Trophoblast cell (in vitro differentiated cells and primary cell): Measurements from ENCODE around the gene DHX57.

ENCODE experiments used
- DNase-seq, 2 donors: peaks; one replicate each; pipeline ENCODE4 v3.0.0-alpha.2; 2016
- H2AFZ ChIP-seq: 2 replicates; pipeline ENCODE4 v1.6.1; 2013; ENCODE audit warnings: low read length, moderate library complexity, mild to moderate bottlenecking; ENCODE audit not compliant: insufficient read depth, poor library complexity
- H2AK5ac ChIP-seq: 2 replicates; pipeline ENCODE4 v1.6.1; 2013; ENCODE audit warnings: mild to moderate bottlenecking, low read length
- H2BK120ac ChIP-seq: 2 replicates; pipeline ENCODE4 v1.6.1; 2013; ENCODE audit warnings: low read length, mild to moderate bottlenecking, moderate library complexity; ENCODE audit not compliant: insufficient read depth, poor library complexity
- H2BK12ac ChIP-seq: 2 replicates; pipeline ENCODE4 v1.6.1; 2013; ENCODE audit warnings: mild to moderate bottlenecking, low read length, moderate library complexity
- H2BK5ac ChIP-seq: 2 replicates; pipeline ENCODE4 v1.6.1; 2013; ENCODE audit warnings: low read length, low read depth, moderate library complexity, mild to moderate bottlenecking; ENCODE audit not compliant: poor library complexity
- H3K14ac ChIP-seq: 2 replicates; pipeline ENCODE4 v1.6.1; 2013; ENCODE audit warnings: mild to moderate bottlenecking, low read length
- H3K18ac ChIP-seq: 2 replicates; pipeline ENCODE4 v1.6.1; 2013; ENCODE audit warnings: mild to moderate bottlenecking, low read length
- H3K23ac ChIP-seq: 2 replicates; pipeline ENCODE4 v1.6.1; 2013; ENCODE audit warnings: low read length
- H3K27ac ChIP-seq: 2 replicates; pipeline ENCODE4 v1.5.1; 2013; ENCODE audit warnings: low read depth, mild to moderate bottlenecking, inconsistent platforms, low read length, moderate library complexity
- H3K27me3 ChIP-seq: 2 replicates; pipeline ENCODE4 v1.6.1; 2013; ENCODE audit warnings: inconsistent platforms, mild to moderate bottlenecking, low read length, moderate library complexity; ENCODE audit not compliant: insufficient read depth
- H3K36me3 ChIP-seq, 2 experiments: 1 replicate in 1 of 2; 2 replicates in 1 of 2; pipeline ENCODE4 v1.6.1; 2013; ENCODE audit warnings: low read length in 2 of 2, mild to moderate bottlenecking in 2 of 2, moderate library complexity in 1 of 2; ENCODE audit not compliant: insufficient read depth in 2 of 2, control insufficient read depth in 1 of 2
- H3K4ac ChIP-seq: 2 replicates; pipeline ENCODE4 v1.6.1; 2013; ENCODE audit warnings: low read depth, mild to moderate bottlenecking, low read length, moderate library complexity
- H3K4me1 ChIP-seq, 2 experiments: 1 replicate in 1 of 2; 2 replicates in 1 of 2; pipeline ENCODE4 v1.6.1; 2013; ENCODE audit warnings: low read length in 2 of 2, mild to moderate bottlenecking in 2 of 2, moderate library complexity in 1 of 2; ENCODE audit not compliant: insufficient read depth in 2 of 2, control insufficient read depth in 1 of 2
- H3K4me2 ChIP-seq: 2 replicates; pipeline ENCODE4 v1.6.1; 2013; ENCODE audit warnings: inconsistent platforms, mild to moderate bottlenecking, low read length, moderate library complexity
- H3K4me3 ChIP-seq: 2 replicates; pipeline ENCODE4 v1.5.1; 2013; ENCODE audit warnings: mild to moderate bottlenecking, low read depth, low read length, inconsistent platforms
- H3K79me1 ChIP-seq: one replicate; pipeline ENCODE4 v1.6.1; 2013; ENCODE audit warnings: low read length
- H3K79me2 ChIP-seq: 2 replicates; pipeline ENCODE4 v1.6.1; 2013; ENCODE audit warnings: low read length, mild to moderate bottlenecking; ENCODE audit not compliant: control insufficient read depth, insufficient read depth, poor library complexity
- H3K9ac ChIP-seq: 2 replicates; pipeline ENCODE4 v1.6.1; 2013; ENCODE audit warnings: mild to moderate bottlenecking, low read length
- H3K9me3 ChIP-seq: 2 replicates; pipeline ENCODE4 v1.6.1; 2013; ENCODE audit warnings: low read depth, mild to moderate bottlenecking, control low read depth, inconsistent platforms, low read length; ENCODE audit not compliant: insufficient read depth
- H4K12ac ChIP-seq: 2 replicates; pipeline ENCODE4 v1.6.1; 2013; ENCODE audit warnings: low read depth, mild to moderate bottlenecking, low read length, moderate library complexity
- H4K8ac ChIP-seq: 2 replicates; pipeline ENCODE4 v1.6.1; 2013; ENCODE audit warnings: low read depth, mild to moderate bottlenecking, low read length, moderate library complexity
- H4K91ac ChIP-seq: one replicate; pipeline ENCODE4 v1.6.1; 2013; ENCODE audit warnings: low read depth, mild to moderate bottlenecking, low read length, moderate library complexity
- WGBS: extraction: QIAGEN DNeasy Blood & Tissue Kit; methylation state at CpG from one replicate; pipeline ENCODE4 v1.1.7; 2013; ENCODE audit warnings: missing lambda C conversion rate; ENCODE audit not compliant: insufficient read length, insufficient coverage; ENCODE audit errors: extremely low coverage; 5-methylcytosine and 5-hydroxymethylcytosine counted together

Gene DHX57

DNA sequence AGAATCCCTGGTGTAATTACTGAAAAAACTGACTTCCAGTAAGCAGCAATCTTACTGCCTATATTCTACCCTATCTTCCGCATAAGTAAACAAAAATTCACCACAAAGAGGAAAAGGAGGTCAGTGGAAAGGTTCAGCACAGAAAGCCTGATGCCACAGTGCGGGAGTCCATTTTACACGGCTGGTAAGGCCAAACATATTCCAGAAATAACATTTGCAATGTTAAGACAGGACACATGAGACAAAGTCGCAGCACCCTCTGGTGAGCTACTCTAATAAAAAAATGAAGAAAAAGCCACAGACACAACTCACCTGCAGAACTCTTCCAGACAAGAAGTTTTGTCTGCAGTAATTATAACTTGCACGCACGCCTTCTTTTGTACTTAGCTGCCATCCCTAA, 57.2 kb downstream of the DHX57 start:
- DNase-seq, result no peak
- no peaks in the 10 kb centered on the region for H3K79me2 ChIP-seq
- WGBS, result no CpG with 5 or more reads among the region's 6 CpGs

DNA sequence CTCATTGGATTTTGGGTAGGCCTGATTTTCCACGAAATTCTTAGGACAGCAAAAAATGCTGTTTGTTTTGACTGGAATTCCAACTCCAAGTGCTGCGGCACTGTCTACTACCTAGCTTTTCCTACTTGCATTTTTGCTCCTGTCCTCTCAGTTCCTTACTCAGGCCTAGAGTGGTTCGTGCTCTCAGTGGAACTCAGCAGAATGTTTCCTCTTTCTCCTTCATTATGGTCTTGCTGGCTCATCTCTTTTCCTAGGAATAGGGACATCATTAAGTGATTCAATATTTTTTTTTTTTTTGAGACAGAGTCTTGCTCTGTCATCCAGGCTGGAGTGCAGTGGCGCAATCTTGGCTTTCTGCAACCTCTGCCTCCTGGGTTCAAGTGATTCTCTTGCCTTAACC, 59.8 kb downstream of the DHX57 start:
- H3K9ac ChIP-seq, result no peak overlapping the region
- no peaks in the 10 kb centered on the region for H3K27me3 ChIP-seq
- H2AFZ ChIP-seq, result no peak overlapping the region
- H4K91ac ChIP-seq, result no peak overlapping the region
- no peaks in the 10 kb centered on the region for H3K79me1 ChIP-seq
- no peaks in the 10 kb centered on the region for H3K4me1 ChIP-seq
- no peak overlapping the region for H3K4me2 ChIP-seq
- H3K79me2 ChIP-seq, result no peaks in the 10 kb centered on the region
- no peak overlapping the region for H2BK12ac ChIP-seq
- no peak overlapping the region for H4K8ac ChIP-seq
- no peak overlapping the region for H2BK5ac ChIP-seq
- H3K4me3 ChIP-seq, result no peak overlapping the region
- no peak overlapping the region for H3K23ac ChIP-seq
- H3K14ac ChIP-seq, result no peak overlapping the region
- WGBS, result no CpG with 5 or more reads among the region's 4 CpGs
- no peak overlapping the region for H3K27ac ChIP-seq
- H3K18ac ChIP-seq, result no peak overlapping the region
- no peak for DNase-seq
- no peak overlapping the region for H3K4ac ChIP-seq
- H2BK120ac ChIP-seq, result no peak overlapping the region
- no peak overlapping the region for H4K12ac ChIP-seq
- peaks cover 20% of the 10 kb centered on the region in 2 experiments for H3K36me3 ChIP-seq
- H2AK5ac ChIP-seq, result no peak overlapping the region
- no peaks in the 10 kb centered on the region for H3K9me3 ChIP-seq

More for the DNA sequence above, 57.2 kb downstream of the DHX57 start:
- H4K91ac ChIP-seq, result no peak overlapping the region
- no peak overlapping the region for H3K4me3 ChIP-seq
- H2BK5ac ChIP-seq, result no peak overlapping the region
- no peak overlapping the region for H2BK12ac ChIP-seq
- no peaks in the 10 kb centered on the region for H3K4me1 ChIP-seq
- no peak overlapping the region for H2AFZ ChIP-seq
- no peak overlapping the region for H3K14ac ChIP-seq
- no peak overlapping the region for H4K8ac ChIP-seq
- H3K4ac ChIP-seq, result no peak overlapping the region
- H3K4me2 ChIP-seq, result no peak overlapping the region
- H3K79me1 ChIP-seq, result no peaks in the 10 kb centered on the region
- no peak overlapping the region for H2BK120ac ChIP-seq
- H3K9ac ChIP-seq, result no peak overlapping the region
- no peaks in the 10 kb centered on the region for H3K27me3 ChIP-seq
- no peak overlapping the region for H3K18ac ChIP-seq
- no peak overlapping the region for H2AK5ac ChIP-seq
- no peak overlapping the region for H3K27ac ChIP-seq
- H3K9me3 ChIP-seq, result no peaks in the 10 kb centered on the region
- no peak overlapping the region for H3K23ac ChIP-seq
- H3K36me3 ChIP-seq, result peaks cover 14 to 19% of the 10 kb centered on the region in 2 experiments
- H4K12ac ChIP-seq, result no peak overlapping the region

GRCh38 chr2:38810488-38810887, 65.2 kb downstream of the DHX57 start:
- H3K4me2 ChIP-seq, result no peak overlapping the region
- H2BK5ac ChIP-seq, result no peak overlapping the region
- H2BK120ac ChIP-seq, result no peak overlapping the region
- H3K9ac ChIP-seq, result no peak overlapping the region
- H3K79me1 ChIP-seq, result no peaks in the 10 kb centered on the region
- no peak overlapping the region for H3K23ac ChIP-seq
- H2AK5ac ChIP-seq, result no peak overlapping the region
- H2BK12ac ChIP-seq, result no peak overlapping the region
- H2AFZ ChIP-seq, result no peak overlapping the region
- no peak overlapping the region for H3K18ac ChIP-seq
- no peak overlapping the region for H4K91ac ChIP-seq
- no peak overlapping the region for H3K4ac ChIP-seq
- no peak for DNase-seq
- no CpG with 5 or more reads among the region's 7 CpGs for WGBS
- H4K8ac ChIP-seq, result no peak overlapping the region
- no peak overlapping the region for H3K27ac ChIP-seq
- H3K27me3 ChIP-seq, result no peaks in the 10 kb centered on the region
- H3K4me3 ChIP-seq, result no peak overlapping the region
- no peaks in the 10 kb centered on the region for H3K9me3 ChIP-seq
- H3K79me2 ChIP-seq, result no peaks in the 10 kb centered on the region
- no peak overlapping the region for H3K14ac ChIP-seq
- peaks cover 0 to 2% of the 10 kb centered on the region in 2 experiments for H3K4me1 ChIP-seq
- peaks cover 16 to 17% of the 10 kb centered on the region in 2 experiments for H3K36me3 ChIP-seq
- no peak overlapping the region for H4K12ac ChIP-seq

DNA sequence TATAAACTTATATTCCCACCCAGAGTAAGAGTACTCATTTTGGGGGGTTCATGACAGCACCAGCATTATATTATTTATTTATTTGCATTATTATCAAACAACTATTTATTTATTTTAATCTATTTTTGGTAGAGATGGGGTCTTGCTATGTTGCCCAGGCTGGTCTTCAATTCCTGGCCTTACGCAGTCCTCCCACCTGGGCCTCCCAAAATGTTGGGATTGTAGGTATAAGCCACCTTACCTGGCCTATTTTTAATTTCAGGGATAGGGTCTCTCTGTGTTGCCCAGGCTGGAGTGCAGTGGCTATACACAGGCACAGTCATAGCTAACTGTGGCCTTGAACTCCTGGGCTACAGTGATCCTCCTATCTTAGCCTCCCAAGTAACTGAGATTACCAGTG, 67.1 kb downstream of the DHX57 start:
- Histone ChIP-seq H2BK5ac (no peak overlapping the region), H3K79me2 (no peaks in the 10 kb centered on the region), H4K8ac (no peak overlapping the region), H3K27ac (no peak overlapping the region), H3K27me3 (no peaks in the 10 kb centered on the region), H2AK5ac (no peak overlapping the region), H3K79me1 (no peaks in the 10 kb centered on the region), H2AFZ (no peak overlapping the region), H4K12ac (no peak overlapping the region), H3K14ac (no peak overlapping the region), H3K23ac (no peak overlapping the region), H3K4me2 (no peak overlapping the region), H3K9ac (no peak overlapping the region), H3K18ac (no peak overlapping the region), H2BK120ac (no peak overlapping the region), H3K9me3 (no peaks in the 10 kb centered on the region), H3K4me3 (no peak overlapping the region), H4K91ac (no peak overlapping the region), H3K4me1 (peaks cover 0 to 2% of the 10 kb centered on the region in 2 experiments), H3K36me3 (peaks cover 16 to 17% of the 10 kb centered on the region in 2 experiments), H2BK12ac (no peak overlapping the region), H3K4ac (no peak overlapping the region)
- no peak for DNase-seq
- WGBS, result no CpG with 5 or more reads among the region's 1 CpG
